WTC11 (cell line): ENCODE results near the gene NDUFAF7.

ENCODE experiments used
- FOXK1 ChIP-seq: sonication (generic); formaldehyde crosslinking; IDR thresholded peaks from 2 replicates; pipeline ENCODE4 v1.8.0; 2022; ENCODE audit warnings: mild to moderate bottlenecking, moderate library complexity, missing genetic modification reagents
- JUN ChIP-seq: sonication (generic); formaldehyde crosslinking; IDR thresholded peaks from 2 replicates; pipeline ENCODE4 v1.8.0; 2023; ENCODE audit warnings: mild to moderate bottlenecking, missing genetic modification reagents
- RELA ChIP-seq: sonication (generic); formaldehyde crosslinking; IDR thresholded peaks from 2 replicates; pipeline ENCODE4 v1.8.1; 2022; ENCODE audit warnings: missing genetic modification reagents, mild to moderate bottlenecking, borderline replicate concordance
- TF ChIP-seq, protein P1 (sequence below): fragments of 200-600 bp; IDR thresholded peaks from 2 replicates; pipeline ENCODE4 v1.8.0; 2022; ENCODE audit warnings: antibody characterized with exemption
- TF ChIP-seq, protein P2 (sequence below): sonication (generic); formaldehyde crosslinking; conservative IDR thresholded peaks from 2 replicates; pipeline ENCODE4 v1.8.1; 2022; ENCODE audit warnings: mild to moderate bottlenecking, missing genetic modification reagents
- TF ChIP-seq, protein P3 (sequence below): sonication (generic); formaldehyde crosslinking; IDR thresholded peaks from 2 replicates; pipeline ENCODE4 v1.8.0; 2022; ENCODE audit warnings: mild to moderate bottlenecking, missing genetic modification reagents
- TF ChIP-seq, protein P4 (sequence below): sonication (generic); formaldehyde crosslinking; IDR thresholded peaks from 2 replicates; pipeline ENCODE4 v1.8.1; 2022; ENCODE audit warnings: missing genetic modification reagents, borderline replicate concordance
- TF ChIP-seq, protein P5 (sequence below): sonication (generic); formaldehyde crosslinking; IDR thresholded peaks from 2 replicates; pipeline ENCODE4 v1.8.0; 2022; ENCODE audit warnings: mild to moderate bottlenecking, missing genetic modification reagents

DNA sequence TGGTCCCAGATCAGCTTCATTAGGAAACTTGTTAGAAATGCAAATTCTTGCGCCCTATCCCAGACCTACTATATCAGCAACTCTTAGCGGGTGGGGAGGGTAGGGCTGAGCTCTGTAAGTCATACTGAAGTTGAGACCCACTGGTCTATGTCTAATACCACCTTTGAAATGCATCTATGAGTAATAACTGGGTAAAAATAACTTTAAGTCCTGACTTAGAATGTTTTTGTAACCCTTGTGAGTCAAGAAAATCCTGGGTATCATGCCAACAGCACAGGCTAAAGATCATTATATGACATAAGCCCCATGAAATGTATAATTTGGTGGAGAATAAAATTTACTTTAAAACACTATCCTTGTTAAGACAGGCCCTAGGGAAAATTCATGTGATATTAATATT, 51.7 kb downstream of the NDUFAF7 start:
- TF ChIP-seq, protein P1, sequence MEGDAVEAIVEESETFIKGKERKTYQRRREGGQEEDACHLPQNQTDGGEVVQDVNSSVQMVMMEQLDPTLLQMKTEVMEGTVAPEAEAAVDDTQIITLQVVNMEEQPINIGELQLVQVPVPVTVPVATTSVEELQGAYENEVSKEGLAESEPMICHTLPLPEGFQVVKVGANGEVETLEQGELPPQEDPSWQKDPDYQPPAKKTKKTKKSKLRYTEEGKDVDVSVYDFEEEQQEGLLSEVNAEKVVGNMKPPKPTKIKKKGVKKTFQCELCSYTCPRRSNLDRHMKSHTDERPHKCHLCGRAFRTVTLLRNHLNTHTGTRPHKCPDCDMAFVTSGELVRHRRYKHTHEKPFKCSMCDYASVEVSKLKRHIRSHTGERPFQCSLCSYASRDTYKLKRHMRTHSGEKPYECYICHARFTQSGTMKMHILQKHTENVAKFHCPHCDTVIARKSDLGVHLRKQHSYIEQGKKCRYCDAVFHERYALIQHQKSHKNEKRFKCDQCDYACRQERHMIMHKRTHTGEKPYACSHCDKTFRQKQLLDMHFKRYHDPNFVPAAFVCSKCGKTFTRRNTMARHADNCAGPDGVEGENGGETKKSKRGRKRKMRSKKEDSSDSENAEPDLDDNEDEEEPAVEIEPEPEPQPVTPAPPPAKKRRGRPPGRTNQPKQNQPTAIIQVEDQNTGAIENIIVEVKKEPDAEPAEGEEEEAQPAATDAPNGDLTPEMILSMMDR, result no peak
- no peak for TF ChIP-seq RELA (CRISPR knock-in tag)
- TF ChIP-seq, protein P2, sequence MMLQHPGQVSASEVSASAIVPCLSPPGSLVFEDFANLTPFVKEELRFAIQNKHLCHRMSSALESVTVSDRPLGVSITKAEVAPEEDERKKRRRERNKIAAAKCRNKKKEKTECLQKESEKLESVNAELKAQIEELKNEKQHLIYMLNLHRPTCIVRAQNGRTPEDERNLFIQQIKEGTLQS, result no peak
- TF ChIP-seq, protein P3, sequence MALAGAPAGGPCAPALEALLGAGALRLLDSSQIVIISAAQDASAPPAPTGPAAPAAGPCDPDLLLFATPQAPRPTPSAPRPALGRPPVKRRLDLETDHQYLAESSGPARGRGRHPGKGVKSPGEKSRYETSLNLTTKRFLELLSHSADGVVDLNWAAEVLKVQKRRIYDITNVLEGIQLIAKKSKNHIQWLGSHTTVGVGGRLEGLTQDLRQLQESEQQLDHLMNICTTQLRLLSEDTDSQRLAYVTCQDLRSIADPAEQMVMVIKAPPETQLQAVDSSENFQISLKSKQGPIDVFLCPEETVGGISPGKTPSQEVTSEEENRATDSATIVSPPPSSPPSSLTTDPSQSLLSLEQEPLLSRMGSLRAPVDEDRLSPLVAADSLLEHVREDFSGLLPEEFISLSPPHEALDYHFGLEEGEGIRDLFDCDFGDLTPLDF (CRISPR knock-in tag), result no peak
- no peak for TF ChIP-seq FOXK1
- TF ChIP-seq, protein P4, sequence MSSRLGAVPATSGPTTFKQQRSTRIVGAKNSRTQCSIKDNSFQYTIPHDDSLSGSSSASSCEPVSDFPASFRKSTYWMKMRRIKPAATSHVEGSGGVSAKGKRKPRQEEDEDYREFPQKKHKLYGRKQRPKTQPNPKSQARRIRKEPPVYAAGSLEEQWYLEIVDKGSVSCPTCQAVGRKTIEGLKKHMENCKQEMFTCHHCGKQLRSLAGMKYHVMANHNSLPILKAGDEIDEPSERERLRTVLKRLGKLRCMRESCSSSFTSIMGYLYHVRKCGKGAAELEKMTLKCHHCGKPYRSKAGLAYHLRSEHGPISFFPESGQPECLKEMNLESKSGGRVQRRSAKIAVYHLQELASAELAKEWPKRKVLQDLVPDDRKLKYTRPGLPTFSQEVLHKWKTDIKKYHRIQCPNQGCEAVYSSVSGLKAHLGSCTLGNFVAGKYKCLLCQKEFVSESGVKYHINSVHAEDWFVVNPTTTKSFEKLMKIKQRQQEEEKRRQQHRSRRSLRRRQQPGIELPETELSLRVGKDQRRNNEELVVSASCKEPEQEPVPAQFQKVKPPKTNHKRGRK (CRISPR knock-in tag), result no peak
- no peak for TF ChIP-seq JUN (CRISPR knock-in tag)
- TF ChIP-seq, protein P5, sequence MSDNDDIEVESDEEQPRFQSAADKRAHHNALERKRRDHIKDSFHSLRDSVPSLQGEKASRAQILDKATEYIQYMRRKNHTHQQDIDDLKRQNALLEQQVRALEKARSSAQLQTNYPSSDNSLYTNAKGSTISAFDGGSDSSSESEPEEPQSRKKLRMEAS (CRISPR knock-in tag), result no peak
